NCI-H146 (cell line): ENCODE data around the gene FUBP1.
"Not testable (repeated sequence)": the region's sequence is repeated elsewhere in the genome, so short reads cannot be mapped to it uniquely, and the experiment has no call there.

Source experiments
- DNase-seq: peaks from one replicate; lab custom pipeline; 2025; lab: John Stamatoyannopoulos, UW

The FUBP1 gene, protein sequence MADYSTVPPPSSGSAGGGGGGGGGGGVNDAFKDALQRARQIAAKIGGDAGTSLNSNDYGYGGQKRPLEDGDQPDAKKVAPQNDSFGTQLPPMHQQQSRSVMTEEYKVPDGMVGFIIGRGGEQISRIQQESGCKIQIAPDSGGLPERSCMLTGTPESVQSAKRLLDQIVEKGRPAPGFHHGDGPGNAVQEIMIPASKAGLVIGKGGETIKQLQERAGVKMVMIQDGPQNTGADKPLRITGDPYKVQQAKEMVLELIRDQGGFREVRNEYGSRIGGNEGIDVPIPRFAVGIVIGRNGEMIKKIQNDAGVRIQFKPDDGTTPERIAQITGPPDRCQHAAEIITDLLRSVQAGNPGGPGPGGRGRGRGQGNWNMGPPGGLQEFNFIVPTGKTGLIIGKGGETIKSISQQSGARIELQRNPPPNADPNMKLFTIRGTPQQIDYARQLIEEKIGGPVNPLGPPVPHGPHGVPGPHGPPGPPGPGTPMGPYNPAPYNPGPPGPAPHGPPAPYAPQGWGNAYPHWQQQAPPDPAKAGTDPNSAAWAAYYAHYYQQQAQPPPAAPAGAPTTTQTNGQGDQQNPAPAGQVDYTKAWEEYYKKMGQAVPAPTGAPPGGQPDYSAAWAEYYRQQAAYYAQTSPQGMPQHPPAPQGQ

DNA sequence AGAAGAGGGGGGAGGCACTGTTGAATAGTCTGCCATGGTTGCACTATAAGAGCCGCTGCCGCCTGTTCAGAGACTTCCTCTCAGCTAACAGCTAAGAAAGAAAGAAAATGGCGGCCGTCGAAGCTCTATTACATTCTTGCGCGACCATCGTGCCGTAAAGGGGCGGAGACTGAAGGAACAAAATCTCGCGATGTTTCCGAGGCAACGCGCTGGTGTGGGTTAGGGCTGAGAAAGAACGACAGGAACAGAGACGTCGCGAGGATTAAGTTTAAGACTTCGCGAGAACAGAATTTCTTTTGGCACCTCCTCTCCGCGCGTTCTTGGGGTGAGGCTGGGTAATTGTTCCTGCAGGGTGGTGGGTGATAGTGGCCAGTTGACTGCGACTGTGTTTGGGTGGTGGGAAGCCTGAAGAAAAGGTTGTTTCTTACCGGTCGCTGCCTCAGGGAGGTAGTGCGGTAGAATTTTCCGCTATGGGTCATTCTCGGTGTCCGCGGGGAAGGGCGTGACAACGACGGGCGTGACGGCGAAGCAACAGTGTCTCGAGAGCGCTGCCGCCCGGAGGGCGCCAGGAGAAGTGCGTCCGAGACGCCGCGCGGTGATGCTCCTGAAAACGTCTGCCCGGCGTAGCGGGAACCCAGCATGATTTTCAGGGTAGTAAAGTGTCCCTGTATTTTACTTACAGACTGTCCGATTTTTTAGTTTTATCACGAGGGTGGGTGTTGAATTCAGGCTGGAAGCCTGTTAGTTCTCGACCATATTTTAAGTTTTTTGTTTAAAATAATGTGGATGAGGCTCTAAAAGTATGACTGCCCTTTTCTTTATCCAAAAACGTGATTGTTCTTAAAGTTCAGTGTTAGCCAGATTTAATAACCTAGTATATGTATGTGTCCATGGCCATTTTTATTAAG is at the start of gene FUBP1:
FUBP1 (minus strand) TSS at position 104 of the 908 bp plus-strand sequence; CDS start at position 36, 68 bp downstream.
- peak; percentile 98 for DNase-seq

DNA sequence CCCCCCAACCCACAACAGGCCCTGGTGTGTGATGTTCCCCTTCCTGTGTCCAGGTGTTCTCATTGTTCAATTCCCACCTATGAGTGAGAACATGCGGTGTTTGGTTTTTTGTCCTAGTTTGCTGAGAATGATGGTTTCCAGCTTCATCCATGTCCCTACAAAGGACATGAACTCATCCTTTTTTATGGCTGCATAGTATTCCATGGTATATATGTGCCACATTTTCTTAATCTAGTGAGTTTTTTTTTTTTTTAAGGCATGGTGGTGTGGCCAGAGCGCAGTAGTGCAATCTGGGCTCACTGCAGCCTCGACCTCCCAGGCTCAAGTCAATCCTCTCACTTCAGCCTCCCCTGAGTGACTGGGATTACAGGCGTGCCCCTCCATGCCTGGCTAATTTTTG is 42.3 kb upstream of the FUBP1 start:
- DNase-seq, result not testable (repeated sequence)

DNA sequence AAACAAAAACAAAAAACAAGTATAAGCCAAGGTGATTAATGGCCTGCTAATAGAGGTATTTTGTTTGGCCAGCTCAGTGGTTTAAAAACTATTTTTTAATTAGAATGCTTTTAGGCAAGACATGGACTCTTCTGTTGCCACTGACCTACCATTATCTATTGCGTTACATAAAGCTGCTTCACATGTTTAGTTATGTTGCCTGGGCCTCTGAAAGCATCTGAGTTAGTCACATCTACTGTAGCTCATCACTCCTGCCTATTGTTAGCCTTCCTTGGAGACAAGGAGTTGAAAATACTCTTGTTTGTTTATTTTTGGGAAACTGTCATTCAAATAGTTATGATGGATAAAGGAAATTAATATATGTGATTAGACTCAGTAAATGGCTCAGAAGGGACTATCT is 40.2 kb upstream of the FUBP1 start:
- DNase-seq, result no peak

DNA sequence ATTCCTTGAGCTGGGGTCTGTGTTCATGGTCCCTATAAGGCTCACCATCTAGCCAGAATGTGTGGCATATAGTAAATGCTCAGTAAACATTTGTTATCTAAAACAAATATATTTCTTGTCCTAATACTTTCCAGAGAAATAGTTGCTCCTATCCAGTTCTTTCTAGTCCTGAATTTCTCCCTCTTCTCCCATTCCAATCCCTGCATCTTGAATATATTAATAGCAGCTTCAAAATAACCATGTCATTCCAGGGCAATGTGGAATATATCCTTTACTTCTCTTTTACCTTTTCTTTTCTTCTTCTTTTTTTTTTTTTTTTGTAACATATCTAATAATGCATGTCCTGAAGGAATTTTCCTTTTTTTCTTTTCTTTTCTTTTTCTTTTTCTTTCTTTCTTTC is 36.3 kb upstream of the FUBP1 start:
- DNase-seq, result no peak

DNA sequence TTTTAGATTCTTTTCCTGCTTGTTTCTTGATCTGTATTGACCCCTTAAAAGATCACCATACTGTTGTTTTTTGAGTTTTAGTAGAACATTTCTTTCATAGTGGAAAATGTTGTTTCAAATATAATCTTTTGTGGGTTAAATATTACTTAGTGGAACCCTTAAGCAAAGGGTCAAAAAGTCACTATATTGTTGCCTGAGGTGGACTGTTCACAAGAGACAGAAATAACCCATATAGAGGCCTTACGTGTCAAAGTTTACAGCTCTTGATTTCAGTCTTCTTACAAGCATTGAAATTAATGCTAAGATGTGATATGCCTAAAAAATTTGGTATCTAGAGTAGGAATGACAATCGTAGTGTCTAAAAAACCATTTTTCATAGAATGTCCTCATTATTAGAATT is 32.2 kb upstream of the FUBP1 start:
- DNase-seq, result no peak

DNA sequence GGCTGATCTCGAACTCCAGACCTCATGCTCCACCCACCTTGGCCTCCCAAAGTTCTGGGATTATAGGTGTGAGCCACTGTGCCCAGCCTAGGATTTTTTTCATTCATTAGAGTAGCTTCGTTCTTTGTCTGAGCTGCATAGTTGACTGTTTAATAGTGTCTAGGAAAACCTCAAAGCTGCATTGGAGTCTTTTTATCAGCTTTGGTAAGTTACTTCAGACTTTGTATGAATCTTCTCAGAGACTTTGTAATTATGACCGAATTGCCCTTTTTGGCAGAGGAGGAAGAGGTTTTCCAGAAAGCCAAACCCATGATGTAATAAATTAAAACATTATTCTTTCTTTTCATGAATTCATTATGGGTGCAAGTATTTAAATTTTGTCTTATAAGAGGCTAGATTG is 31.0 kb upstream of the FUBP1 start:
- DNase-seq, result no peak

DNA sequence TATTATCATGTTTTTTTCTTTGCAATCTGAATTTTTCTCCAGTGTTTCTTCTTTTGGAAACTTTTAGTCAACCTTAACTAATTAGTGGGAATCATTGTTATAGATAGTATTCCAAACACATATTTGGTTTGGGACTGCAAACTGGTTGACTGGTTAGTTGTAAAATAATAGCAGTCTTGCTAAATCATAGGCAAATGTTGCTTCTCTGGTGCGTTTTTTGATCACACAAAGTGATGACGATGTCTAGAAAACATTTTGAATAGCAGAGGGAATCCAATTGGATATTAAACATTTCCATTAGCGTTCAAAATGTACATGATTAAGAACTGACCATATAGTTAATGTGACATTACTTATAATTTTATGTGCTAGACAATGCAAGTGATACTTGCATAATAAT is 30.4 kb upstream of the FUBP1 start:
- no peak for DNase-seq

DNA sequence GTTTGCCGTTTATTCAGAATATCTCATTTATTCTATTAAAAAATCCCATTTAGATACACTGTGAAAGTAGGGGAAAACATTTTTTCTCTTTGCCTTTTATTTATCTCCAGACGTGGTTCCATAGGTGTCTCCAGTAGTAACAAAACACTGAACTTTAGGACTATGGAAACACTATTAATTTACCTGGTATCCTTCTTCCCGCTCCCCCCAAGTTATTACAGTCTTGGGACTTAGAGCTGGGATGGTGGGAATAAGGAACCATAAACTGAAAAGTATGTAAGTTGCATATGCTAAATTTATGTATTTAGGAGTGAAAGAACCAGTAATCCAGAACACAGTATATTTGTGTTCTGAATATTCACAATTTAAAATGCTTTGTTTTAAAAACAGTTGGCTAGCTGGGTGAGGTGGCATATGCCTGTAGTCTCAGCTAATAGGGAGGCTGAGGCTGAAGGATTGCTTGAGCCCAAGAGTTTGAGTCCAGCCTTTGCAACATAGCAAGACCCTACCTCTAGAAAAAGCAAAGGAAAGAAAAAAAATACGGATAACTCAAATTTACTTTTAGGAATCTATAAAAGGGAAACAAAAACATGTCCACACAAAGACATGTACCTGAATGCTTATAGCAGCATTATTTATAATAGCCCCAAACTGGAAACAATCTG is 28.9 kb upstream of the FUBP1 start:
- no peak for DNase-seq

DNA sequence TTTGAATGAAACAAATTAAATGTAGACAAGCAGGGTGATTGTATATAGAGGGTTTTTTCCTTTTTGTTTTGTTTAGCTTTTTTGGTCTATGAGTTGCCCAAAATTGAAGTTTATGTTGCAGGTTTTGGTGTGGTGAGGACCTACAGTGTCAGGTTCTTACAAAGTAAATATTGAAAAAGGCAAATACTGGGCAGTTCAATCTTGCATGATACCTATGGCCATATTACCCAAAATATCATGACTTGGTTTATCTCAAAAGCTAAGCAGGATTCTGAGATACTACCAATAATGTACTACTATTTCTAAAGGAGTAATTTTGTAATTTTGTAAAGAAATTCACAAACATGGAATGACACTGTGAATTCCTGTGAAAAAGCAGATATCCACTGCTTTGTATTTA is 27.6 kb upstream of the FUBP1 start:
- no peak for DNase-seq

DNA sequence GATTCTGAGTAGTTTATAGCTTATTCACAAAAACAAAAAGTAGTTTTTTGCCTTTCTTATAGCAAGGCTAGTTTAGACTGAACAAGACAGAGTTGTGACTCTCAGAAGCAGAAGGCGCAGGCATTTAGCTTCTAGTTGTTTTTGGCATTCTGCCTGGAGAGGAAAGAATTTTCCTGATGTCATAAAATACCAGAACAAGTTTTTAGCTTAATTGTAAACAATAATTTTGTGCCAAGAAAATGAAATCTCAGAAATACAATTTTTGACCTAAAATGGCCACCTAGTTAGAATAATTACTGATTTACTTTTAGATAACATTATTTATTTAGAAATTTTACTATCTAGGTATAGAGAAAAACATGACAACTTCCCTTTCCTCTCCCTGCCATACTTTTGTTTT is 26.9 kb upstream of the FUBP1 start:
- no peak for DNase-seq

DNA sequence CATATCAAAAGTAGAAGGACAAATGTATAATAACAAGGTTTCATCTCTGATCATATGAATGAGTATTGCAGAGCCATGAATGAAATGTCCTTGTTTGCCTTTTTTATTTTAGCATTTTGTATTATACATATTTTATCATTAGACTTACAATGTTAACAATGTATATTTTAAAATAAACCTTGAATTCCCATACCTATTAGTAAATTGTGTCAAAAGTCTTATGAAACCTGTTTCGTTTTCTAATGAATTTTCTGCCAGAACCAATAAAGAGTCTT is 26.5 kb upstream of the FUBP1 start:
- DNase-seq, result no peak

DNA sequence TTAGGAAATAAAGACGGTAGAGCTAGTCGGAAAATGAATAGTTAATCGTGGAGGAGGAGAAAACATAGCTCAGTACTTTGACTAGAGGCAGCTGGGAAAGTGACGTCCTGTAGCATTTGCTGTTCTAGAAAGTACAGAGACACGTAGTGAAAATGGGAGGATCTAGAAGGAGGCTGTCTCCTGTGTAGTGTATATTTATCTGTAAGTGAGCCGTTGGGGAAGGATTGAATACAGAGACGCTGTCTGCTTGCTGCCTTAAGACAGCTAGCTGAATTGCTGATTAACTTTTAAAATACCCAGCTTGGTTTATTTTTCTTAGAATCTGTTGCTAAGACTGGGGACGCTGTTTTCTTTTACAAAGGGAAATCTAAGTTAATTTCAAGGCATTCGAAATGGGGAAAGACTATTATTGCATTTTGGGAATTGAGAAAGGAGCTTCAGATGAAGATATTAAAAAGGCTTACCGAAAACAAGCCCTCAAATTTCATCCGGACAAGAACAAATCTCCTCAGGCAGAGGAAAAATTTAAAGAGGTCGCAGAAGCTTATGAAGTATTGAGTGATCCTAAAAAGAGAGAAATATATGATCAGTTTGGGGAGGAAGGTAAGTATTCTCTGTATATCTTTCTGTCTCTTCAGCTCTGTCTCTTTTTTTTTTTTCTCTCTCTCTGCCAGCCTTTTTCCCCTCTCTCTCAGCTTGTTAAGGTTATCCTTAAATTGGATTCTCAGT is 26.0 kb upstream of the FUBP1 start, which contains the start of gene DNAJB4:
DNAJB4 (plus strand) TSS at position 221 of the 729 bp plus-strand sequence; CDS start at position 393, 172 bp downstream.
- no peak for DNase-seq

DNA sequence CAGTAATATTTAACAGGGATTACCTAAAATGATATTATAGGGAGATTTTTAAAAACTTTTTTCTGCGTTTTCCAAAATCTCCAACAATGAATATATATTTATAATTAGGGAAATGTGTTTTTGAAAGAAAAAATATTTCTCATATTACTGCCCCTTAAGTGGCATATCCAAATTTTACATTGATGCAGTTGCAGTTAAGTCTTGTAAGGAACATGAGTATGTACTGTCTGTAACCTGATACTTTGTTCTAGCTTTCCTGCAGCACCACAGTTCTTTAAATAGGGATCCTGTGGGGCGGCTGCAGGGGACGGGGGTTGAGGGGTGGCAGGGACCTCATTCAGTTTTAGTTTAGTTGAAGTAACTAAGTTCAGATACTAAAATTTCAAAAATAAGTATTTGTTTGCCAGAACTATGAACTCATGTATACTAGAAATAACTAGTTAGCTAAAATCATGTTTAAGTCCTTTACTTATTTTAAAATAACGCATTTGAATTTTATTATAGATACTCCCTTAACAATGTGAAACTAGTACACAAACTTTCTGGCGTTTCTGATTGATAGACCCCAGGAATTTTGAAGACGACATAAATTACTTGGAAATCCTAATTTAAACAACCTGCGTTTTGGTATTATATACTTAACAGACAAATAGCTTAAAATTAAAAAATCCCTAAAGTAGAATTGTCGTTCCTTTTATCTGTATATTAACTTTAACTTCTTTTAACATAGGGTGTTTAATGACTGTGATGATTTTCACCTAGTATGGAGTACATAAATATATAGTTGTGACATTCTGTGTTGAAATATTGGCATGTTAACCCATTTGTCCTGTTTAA is 25.2 kb upstream of the FUBP1 start:
- no peak for DNase-seq

DNA sequence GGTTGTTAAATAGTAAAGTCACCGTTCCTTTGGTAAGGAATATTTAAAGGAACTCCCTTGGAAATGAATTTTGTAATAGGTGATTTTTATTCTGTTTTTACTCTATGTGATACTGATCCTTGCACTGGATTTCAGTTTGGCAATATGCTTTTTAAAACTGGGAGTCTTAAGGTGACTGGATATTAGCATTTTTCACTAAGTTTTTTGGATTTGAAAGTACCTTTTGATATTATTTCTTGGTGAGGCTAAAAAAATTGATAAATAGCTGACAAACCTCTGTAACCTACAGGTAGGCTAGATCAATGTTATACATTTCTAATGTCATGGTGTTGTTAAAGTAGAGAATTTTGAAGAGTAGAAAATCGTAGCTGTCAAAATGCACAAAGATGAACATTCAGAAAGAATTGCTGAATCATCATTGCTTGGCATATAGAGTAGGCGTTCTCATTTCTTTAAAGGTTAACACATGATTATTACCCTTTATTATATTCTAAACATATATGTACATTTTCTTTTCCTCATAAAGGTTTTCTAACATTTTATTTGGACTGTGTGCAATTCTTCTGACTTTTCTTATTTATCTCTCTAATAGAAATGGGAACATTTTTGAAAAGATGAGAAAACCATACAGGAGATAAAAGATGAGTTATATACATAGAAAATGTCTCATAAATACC is 24.3 kb upstream of the FUBP1 start:
- DNase-seq, result no peak

DNA sequence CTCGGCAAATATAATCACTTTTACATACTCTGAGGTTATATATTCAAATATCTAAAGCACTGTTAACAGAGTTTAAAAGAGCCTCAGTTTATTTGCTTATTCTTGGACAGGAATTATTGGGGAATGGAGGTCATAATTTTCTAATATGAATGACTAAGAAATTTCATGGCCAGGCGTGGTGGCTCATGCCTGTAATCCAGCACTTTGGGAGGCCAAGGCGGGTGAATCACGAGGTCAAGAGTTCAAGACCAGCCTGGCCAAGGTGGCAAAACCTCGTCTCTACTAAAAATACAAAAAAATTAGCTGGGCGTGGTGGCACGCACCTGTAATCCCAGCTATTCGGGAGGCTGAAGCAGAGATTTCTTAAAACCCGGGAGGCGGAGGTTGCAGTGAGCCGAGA is 21.7 kb upstream of the FUBP1 start:
- DNase-seq, result not testable (repeated sequence)

DNA sequence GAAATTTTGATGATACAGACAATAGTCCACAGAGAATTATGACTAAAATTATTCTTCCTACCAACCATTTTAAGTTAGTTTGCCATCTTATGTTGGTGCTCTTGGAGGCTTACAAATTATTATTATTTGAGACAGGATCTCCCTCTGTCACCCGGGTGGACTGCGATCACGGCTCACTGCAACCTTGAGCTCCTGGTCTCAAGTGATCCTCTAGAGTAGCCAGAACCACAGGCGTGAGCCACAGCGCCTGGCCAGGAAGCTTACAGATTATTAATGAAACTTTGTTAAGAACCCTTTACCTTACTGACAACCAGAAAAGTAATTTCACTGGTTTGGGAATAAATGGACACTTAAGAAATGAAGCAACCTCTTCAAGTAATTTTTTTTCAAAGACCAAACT is 17.9 kb upstream of the FUBP1 start:
- DNase-seq, result no peak

DNA sequence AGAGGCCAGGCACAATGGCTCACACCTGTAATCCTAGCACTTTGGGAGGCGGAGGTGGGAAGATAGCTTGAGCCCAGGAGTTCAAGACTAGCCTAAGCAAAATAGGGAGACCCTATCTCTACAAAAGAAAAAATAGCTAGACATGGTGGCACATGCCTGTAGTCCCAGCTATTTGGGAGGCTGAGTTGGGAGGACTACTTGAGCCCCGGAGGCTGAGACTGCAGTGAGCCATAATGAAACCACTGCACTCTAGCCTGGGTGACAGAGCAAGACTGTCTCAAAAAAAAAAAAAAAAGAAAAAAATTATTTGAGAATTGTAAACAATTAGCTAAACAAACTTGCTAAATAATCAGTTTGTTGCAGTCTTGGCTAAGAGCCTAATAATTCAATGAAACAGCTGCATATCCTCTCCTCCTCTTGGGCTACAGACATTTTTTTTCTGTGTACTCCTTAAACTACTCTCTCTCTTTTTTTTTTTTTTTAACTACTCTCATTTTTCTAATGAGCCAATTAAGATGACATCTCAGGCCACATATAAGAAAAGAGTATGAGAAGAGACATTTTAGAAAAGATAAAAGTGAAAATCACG is 15.3 kb upstream of the FUBP1 start:
- no peak for DNase-seq

DNA sequence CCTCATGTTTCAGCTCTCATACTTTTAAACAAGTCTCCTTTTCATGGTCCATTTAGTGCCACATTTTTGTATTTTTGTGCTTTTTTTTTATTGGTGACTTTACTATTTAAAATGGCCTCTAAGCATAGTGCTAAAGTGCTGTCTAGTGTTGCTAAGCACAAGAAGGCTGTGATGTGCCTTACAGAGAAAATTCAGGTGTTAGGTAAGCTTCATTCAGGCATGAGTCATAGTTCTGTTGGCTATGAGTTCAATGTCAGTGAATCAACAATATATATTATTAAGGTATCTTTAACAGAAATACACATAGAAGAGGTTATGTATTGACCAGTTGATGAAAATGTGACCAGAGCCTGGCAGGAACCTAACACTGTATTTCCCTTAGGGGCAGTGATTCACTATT is 12.8 kb upstream of the FUBP1 start:
- DNase-seq, result no peak

DNA sequence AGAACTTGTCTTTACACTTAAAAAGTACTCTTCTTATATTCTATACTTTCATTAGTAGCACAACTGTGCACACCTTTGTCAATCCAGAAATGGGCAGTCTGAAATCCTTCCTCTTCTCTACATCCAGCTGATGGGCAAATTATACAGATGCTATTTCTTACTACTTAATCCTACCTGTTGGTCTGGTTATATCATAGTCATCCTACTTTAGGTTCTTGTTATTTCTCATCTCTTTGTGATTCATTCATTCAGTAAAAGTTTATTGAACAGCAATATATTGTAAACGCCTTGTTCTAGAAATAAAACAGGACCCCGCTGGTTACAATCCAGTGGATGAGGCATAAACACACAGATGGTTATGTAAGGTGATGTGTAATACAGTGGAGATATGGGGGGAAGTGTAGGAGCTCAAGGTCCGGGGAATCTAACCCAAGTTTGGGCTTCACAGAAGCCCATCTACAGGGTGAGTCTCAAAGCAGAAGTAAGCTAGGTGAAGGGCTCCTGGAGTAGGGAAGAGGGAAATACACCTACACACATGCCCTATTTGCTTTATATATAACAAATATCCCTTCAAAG is 11.8 kb upstream of the FUBP1 start:
- DNase-seq, result no peak
